Activated naive CD4-positive, alpha-beta T cell treated with anti-CD3 and anti-CD28 coated beads for 36 hours (primary cell): ENCODE data around the gene TMEM35A. TPM values are rescaled to one million over a fixed set of nuclear protein-coding genes. Genes with fewer than 3 reads are reported as not detected.

Experiments
- CTCF ChIA-PET: fragments of 350-600 bp; sonication (Branson Sonifier 250); formaldehyde crosslinking; loops from one replicate; lab custom pipeline; 2021; ENCODE audit warnings: antibody characterized with exemption; lab: Charles Lee
- DNase-seq: peaks from one replicate; pipeline ENCODE4 v3.0.0-alpha.2; 2020
- H3K27ac Mint-ChIP-seq: one replicate; pipeline ENCODE4 v1.8.0; 2021; ENCODE audit warnings: mild to moderate bottlenecking, mixed read lengths
- H3K27me3 Mint-ChIP-seq: one replicate; pipeline ENCODE4 v1.8.0; 2021; ENCODE audit warnings: low read depth, mixed read lengths
- H3K36me3 Mint-ChIP-seq: one replicate; pipeline ENCODE4 v1.8.0; 2021; ENCODE audit warnings: low read depth, mixed read lengths
- H3K4me1 Mint-ChIP-seq: one replicate; pipeline ENCODE4 v1.8.0; 2021; ENCODE audit warnings: low read depth, mixed read lengths
- H3K4me3 Mint-ChIP-seq: one replicate; pipeline ENCODE4 v1.8.0; 2021; ENCODE audit warnings: mild to moderate bottlenecking, moderate library complexity, mixed read lengths
- H3K9me3 Mint-ChIP-seq: one replicate; pipeline ENCODE4 v1.8.0; 2021; ENCODE audit warnings: mixed read lengths
- intact Hi-C: fragments of 100-400 bp; cut with micrococcal nuclease; formaldehyde crosslinking; loops from one replicate; pipeline ENCODE4 v1.15.1; 2023
- total RNA-seq, 2 experiments: library from RNA; stranded (reverse); gene quantifications; one replicate each; pipeline ENCODE4 v1.2.3, GENCODE V29; 2021

The TMEM35A gene
- total RNA-seq, 2 experiments from 2014 or later = not detected

DNA sequence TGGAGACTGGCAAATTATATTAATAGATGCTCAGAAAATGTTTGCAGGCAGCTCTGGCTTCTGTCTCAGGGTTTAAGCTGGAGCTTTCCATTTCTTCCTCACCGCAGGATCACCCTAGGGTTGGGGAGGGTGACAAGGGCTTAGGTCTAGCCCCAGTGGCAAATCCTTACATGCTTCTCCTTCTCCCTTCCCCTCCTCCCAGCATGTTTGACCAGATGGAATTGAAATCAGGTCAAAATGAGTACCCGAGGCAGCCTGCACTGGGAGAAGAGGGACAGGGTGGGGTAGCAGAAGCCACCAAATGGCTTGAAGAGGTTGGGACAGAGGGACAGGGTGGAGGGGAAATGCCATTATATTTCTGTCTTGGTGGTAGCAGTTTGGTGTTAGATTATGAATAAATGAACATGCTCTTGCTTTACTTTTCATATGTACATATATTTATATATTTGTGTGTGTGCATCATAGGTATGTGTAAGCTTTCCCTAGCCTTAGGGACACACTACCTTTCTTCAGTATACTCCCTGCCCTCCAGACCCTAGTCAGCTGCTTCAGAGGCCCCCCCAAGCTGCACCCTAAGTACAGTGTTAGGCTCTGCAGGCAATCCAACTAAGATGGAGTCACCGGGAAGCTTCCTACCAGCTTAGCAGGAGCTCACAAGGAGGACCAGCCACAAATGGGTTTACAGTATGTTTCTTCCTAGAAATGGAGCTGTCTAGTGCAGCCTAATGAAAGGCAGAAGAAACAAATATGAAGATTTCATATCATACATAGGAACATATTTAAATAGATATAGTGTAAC, 1.8 kb downstream of the TMEM35A start:
- Mint-ChIP-seq H3K27me3 (peaks cover 11% of the 10 kb centered on the region), H3K27ac (no peak overlapping the region), H3K36me3 (no peaks in the 10 kb centered on the region), H3K9me3 (no peaks in the 10 kb centered on the region), H3K4me1 (peaks cover 8% of the 10 kb centered on the region), H3K4me3 (no peak overlapping the region)
- no peak for DNase-seq
- intact Hi-C loops = no loop called here
- CTCF ChIA-PET = interaction anchor here (0.5 to 1.1 kb wide), 2 partner anchors 40 to 48 kb away, joined by 3 read pairs; no protein-coding TSS in a partner anchor

DNA sequence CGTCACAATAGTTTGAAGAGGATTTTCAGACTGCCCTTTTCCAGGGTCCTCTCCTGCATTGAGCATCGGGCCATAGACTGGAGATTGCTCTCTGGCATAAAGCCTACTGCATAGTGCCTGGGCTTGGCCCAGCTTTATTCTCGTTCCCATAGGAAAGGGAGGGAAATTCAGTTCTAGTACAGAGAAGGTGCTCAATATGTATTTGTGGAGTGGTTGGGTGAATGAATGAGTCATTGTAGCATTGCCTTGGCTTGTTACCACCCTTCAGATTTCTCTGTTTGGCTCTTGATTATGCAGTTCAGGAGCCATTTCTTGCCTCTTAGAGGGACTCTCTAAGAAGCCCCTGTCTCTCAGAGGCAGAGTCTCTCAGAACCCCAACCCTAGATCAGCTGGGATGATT, 2.6 kb downstream of the TMEM35A start:
- Mint-ChIP-seq H3K36me3 (no peaks in the 10 kb centered on the region), H3K4me1 (peaks cover 8% of the 10 kb centered on the region), H3K27me3 (peaks cover 11% of the 10 kb centered on the region), H3K27ac (no peak overlapping the region), H3K9me3 (no peaks in the 10 kb centered on the region), H3K4me3 (no peak overlapping the region)
- intact Hi-C loops = no loop called here
- DNase-seq = no peak
- CTCF ChIA-PET = interaction anchor here (0.7 kb wide), 1 partner anchor 18 kb away, joined by 3 read pairs; no protein-coding TSS in a partner anchor

DNA sequence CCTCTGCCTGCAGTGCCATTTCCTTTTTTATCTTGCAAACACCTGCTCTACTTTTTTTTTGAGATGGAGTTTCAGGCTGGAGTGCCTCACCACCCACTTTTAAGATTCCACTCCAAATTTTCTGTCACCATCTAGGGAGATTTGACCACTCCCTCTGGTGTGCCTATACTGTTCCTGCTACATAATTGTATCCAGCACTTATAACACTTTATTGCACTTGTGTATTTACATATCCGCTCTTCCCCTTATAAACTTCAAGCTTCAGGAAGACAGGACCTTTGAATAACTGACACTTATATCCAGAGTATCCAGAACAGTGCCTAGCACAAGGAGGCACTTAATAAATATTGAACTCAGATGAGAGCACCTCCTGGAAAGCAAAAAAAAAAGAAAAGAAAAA, 13.1 kb downstream of the TMEM35A start:
- DNase-seq = no peak
- H3K36me3 Mint-ChIP-seq = no peaks in the 10 kb centered on the region
- intact Hi-C loops = no loop called here
- CTCF ChIA-PET = no interaction called here
- H3K4me3 Mint-ChIP-seq = no peak overlapping the region
- no peaks in the 10 kb centered on the region for H3K27me3 Mint-ChIP-seq
- H3K4me1 Mint-ChIP-seq = peaks cover 2% of the 10 kb centered on the region
- no peak overlapping the region for H3K27ac Mint-ChIP-seq
- no peaks in the 10 kb centered on the region for H3K9me3 Mint-ChIP-seq

DNA sequence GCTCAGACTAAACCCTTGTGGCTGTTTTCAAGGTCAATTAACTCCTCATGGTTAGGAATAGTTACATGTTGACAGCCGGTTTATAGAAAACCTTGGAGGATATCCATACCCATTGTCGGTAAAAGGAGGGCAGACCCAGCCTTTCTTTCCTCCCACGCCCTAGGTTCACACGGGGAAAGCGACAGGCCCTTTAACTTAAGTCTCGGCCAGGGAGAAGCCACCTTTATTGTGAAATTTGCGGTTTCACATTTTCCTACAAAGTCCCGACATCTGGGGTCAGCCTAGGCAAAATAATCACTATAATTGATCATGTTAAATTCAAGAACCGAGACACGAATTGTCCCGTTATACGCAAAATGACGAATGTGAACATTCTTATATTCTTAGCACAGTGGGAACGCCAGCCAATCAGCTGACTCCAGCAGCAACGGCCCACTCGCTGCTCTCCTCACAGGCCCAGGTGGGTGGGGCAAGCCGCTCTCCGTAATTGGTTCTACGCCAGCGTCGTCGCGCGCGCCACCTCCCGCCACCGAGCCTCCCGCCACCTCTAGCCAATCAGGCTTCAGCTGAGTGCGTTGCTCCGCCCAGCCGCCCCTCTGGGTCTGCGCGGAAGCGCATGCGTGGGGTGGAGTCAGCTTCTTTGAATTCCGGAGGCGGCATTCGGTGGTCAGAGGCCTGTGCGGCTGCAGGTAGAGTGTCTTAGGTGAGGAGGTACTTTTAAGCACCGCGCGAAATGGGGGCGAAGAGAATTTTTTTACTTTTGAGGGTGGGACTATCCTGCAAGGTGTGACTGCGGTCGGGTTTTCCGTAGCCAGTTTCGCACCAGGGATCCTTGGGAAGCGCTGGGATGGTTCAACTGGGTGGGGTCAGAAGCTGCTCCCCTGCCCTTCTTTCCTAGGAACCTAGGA, 19.1 kb downstream of the TMEM35A start, which contains the start of gene CENPI:
Gene CENPI, plus strand, starts transcription at position 659 of the 908 bp plus-strand sequence. CDS start 2,867 bp downstream, outside the sequence.
- CTCF ChIA-PET = no interaction called here
- intact Hi-C loops = loop anchor here (1.0 to 5.0 kb wide), 9 partner anchors 45 to 311 kb away; partner anchors contain the start of genes CSTF2, HNRNPH2, RPL36A and TIMM8A
- no peaks in the 10 kb centered on the region for H3K27me3 Mint-ChIP-seq
- H3K4me1 Mint-ChIP-seq = peaks cover 22% of the 10 kb centered on the region
- H3K27ac Mint-ChIP-seq = peak within 1 kb of the TSS; percentile 86
- peak; percentile 95 for DNase-seq
- peaks cover 13% of the 10 kb centered on the region for H3K36me3 Mint-ChIP-seq
- peak within 1 kb of the TSS; percentile 92 for H3K4me3 Mint-ChIP-seq
- H3K9me3 Mint-ChIP-seq = no peaks in the 10 kb centered on the region

DNA sequence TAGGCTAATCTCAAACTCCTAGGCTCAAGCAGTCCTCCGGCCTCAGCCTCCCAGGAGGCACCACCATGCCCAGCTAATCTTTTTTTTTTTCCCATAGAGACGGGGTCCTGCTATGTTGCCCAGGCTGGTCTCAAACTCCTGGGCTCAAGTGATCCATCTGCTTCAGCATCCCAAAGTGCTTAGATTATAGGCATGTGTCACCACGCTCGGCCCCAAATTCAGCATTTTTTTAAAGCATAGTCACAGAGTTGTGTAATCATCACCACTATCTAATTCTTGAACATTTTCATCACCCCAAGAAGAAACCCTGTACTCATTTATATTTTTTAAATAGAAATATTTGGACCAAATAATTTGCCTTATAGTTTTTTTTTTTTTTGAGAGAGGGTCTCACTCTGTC, 29.6 kb downstream of the TMEM35A start:
- peaks cover 17% of the 10 kb centered on the region for H3K36me3 Mint-ChIP-seq
- H3K27me3 Mint-ChIP-seq = no peaks in the 10 kb centered on the region
- intact Hi-C loops = no loop called here
- H3K27ac Mint-ChIP-seq = no peak overlapping the region
- CTCF ChIA-PET = no interaction called here
- H3K4me1 Mint-ChIP-seq = no peaks in the 10 kb centered on the region
- DNase-seq = no peak
- no peaks in the 10 kb centered on the region for H3K9me3 Mint-ChIP-seq
- H3K4me3 Mint-ChIP-seq = no peak overlapping the region

DNA sequence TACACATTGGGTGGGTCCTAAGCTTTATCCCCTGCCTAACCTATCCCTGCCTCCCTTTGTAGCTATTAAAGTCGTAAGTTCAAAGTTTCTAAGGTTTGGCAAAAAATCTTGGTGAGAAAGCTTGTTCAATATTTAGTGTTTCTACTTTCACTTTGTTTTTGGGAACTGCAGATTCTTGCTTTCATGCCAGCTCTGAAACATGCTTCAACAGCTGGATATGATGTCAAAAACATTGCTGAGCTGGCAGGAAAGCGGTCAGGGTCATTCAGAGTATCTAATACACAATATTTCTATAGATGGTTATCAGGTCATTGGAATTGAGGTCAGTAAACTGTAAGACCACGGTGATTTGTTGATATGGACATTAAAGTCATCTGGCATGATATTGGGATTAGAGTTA, 39.0 kb downstream of the TMEM35A start:
- Mint-ChIP-seq H3K27ac (no peak overlapping the region), H3K27me3 (no peaks in the 10 kb centered on the region), H3K9me3 (no peaks in the 10 kb centered on the region), H3K36me3 (peaks cover 26% of the 10 kb centered on the region), H3K4me3 (no peak overlapping the region), H3K4me1 (no peaks in the 10 kb centered on the region)
- CTCF ChIA-PET = no interaction called here
- DNase-seq = no peak
- intact Hi-C loops = no loop called here

DNA sequence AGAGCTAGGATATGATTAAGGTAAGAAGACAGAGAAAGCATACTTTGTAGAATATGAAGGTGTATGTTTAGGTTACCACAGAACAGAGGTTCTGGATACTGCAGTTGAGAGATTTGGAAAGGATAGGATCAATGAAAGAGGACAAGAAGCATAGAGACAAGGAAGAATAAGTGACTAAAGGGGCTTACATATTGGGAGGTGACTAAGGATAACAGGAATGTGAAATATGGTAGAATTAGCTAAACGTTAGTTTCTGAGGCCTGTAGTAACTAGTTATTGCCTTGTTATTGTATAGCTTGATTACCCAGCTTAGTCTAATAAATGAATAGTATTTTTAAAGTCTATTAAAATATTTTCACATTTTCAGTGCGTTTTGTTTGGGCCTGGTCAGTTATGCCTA, 57.6 kb downstream of the TMEM35A start:
- Mint-ChIP-seq H3K27me3 (no peaks in the 10 kb centered on the region), H3K4me1 (no peaks in the 10 kb centered on the region), H3K4me3 (no peak overlapping the region), H3K27ac (no peak overlapping the region), H3K36me3 (peaks cover 36% of the 10 kb centered on the region), H3K9me3 (no peaks in the 10 kb centered on the region)
- DNase-seq = no peak
- CTCF ChIA-PET = no interaction called here
- intact Hi-C loops = no loop called here

Other genes with a start within 250 kb of the TMEM35A start
- not detected for gene NOX1, start 204.5 kb upstream of the TMEM35A start, total RNA-seq
- gene XKRX, start 150.0 kb upstream of the TMEM35A start, total RNA-seq = under 1 TPM; 0.64 to 0.72 TPM
- gene ARL13A, start 109.2 kb upstream of the TMEM35A start, total RNA-seq = not detected
- 10 to 100 TPM; 20.2 to 22.2 TPM for gene TRMT2B, start 26.8 kb upstream of the TMEM35A start, total RNA-seq
- gene CENPI, start 19.3 kb downstream of the TMEM35A start, total RNA-seq = 10 to 100 TPM; 19.1 to 20.4 TPM
- gene DRP2, start 140.9 kb downstream of the TMEM35A start, total RNA-seq = under 1 TPM; 0.41 to 0.47 TPM
- not detected for gene TAF7L, start 212.5 kb downstream of the TMEM35A start, total RNA-seq